Vagina (tissue), 2 donors: Measurements from ENCODE around the gene STX10. TPM values are rescaled to one million over a fixed set of nuclear protein-coding genes. Genes with fewer than 3 reads are reported as not detected.

Experiments used
- DNase-seq, 2 donors: peaks; one replicate each; pipeline ENCODE4 v3.0.0-alpha.2; 2017; ENCODE audit errors: extremely low spot score in 2 of 2
- H3K27ac ChIP-seq: fragments of 200-600 bp; sonication (generic); one replicate; pipeline ENCODE4 v1.5.1; 2019
- H3K27me3 ChIP-seq: fragments of 200-600 bp; sonication (generic); one replicate; pipeline ENCODE4 v1.5.1; 2019
- H3K36me3 ChIP-seq, 2 donors: fragments of 200-600 bp; sonication (generic); one replicate each; pipeline ENCODE4 v1.5.1; 2017 to 2019
- H3K4me1 ChIP-seq: fragments of 200-600 bp; sonication (generic); one replicate; pipeline ENCODE4 v1.5.1; 2019
- H3K4me3 ChIP-seq, 2 donors: fragments of 200-600 bp; sonication (generic); 1 replicate in 1 of 2; 2 replicates in 1 of 2; pipeline ENCODE4 v1.5.1; 2016 to 2019
- H3K9me3 ChIP-seq: fragments of 200-600 bp; sonication (generic); one replicate; pipeline ENCODE4 v1.5.1; 2019
- CTCF ChIP-seq, 3 experiments: fragments of 450-650 bp in 2 of 3; fragments of 200-600 bp in 1 of 3; sonication (generic) in 1 of 3; IDR thresholded peaks; one replicate each; pipeline ENCODE4 v1.5.1; 2017 to 2019; ENCODE audit warnings: antibody characterized with exemption in 3 of 3, mild to moderate bottlenecking in 2 of 3, moderate library complexity in 2 of 3
- POLR2A ChIP-seq, 2 donors: fragments of 450-650 bp; IDR thresholded peaks; one replicate each; pipeline ENCODE4 v1.6.1; 2017; ENCODE audit warnings: antibody characterized with exemption in 2 of 2, mild to moderate bottlenecking in 2 of 2, moderate library complexity in 2 of 2
- POLR2AphosphoS5 ChIP-seq, 2 donors: sonication (generic); formaldehyde crosslinking; IDR thresholded peaks; one replicate each; pipeline ENCODE4 v1.9.0; 2017; ENCODE audit warnings: antibody characterized with exemption in 2 of 2, mild to moderate bottlenecking in 2 of 2, low read depth in 1 of 2; ENCODE audit not compliant: insufficient read depth in 1 of 2
- intact Hi-C: fragments of 100-400 bp; cut with DNase I; formaldehyde crosslinking; loops from one replicate; pipeline ENCODE4 v1.15.1; 2023
- total RNA-seq: library from RNA; depleted of rRNA; stranded (reverse); fragments of >200 nt; gene quantifications from one replicate; pipeline ENCODE4 v1.2.3, GENCODE V29; 2016

Gene STX10
- total RNA-seq, 1 donor from 2014 or later = 71.5 TPM

- H3K4me1 ChIP-seq = peaks cover 71% of the 10 kb centered on the region
- intact Hi-C loops = loop anchor here (5.0 kb wide), 1 partner anchor 51 kb away; the partner anchor contains the start of genes IER2 and STX10
- H3K27me3 ChIP-seq = no peaks in the 10 kb centered on the region
- H3K36me3 ChIP-seq = no peaks in the 10 kb centered on the region
- TF ChIP-seq CTCF (IDR thresholded peaks at IDR 0.05) = no peak
- no peak for TF ChIP-seq POLR2AphosphoS5 (IDR thresholded peaks at IDR 0.05; ENCODE audit: insufficient read depth in 1 of 2, low read depth in 1 of 2)
- TF ChIP-seq POLR2A (IDR thresholded peaks at IDR 0.05) = no peak
- no peaks in the 10 kb centered on the region for H3K9me3 ChIP-seq
- H3K27ac ChIP-seq = peak overlapping the region; percentile 25
- H3K4me3 ChIP-seq = peak overlapping the region; percentile 42 to 46
- DNase-seq = no peak
These were observed 49.2 kb downstream of the STX10 start for GRCh38 chr19:13100841-13101589.

GRCh38 chr19:13100031-13100588 is 50.1 kb downstream of the STX10 start:
- peaks cover 80% of the 10 kb centered on the region for H3K4me1 ChIP-seq
- no peak for DNase-seq
- H3K36me3 ChIP-seq = no peaks in the 10 kb centered on the region
- H3K27ac ChIP-seq = peak overlapping the region; percentile 90
- no peaks in the 10 kb centered on the region for H3K9me3 ChIP-seq
- TF ChIP-seq POLR2AphosphoS5 (IDR thresholded peaks at IDR 0.05; ENCODE audit: insufficient read depth in 1 of 2, low read depth in 1 of 2) (no peak), CTCF (IDR thresholded peaks at IDR 0.05) (no peak), POLR2A (IDR thresholded peaks at IDR 0.05) (no peak)
- H3K27me3 ChIP-seq = no peaks in the 10 kb centered on the region
- peak overlapping the region in 1 of 2 donors; percentile 39 for H3K4me3 ChIP-seq
- intact Hi-C loops = loop anchor here (5.0 kb wide), 1 partner anchor 52 kb away; the partner anchor contains the start of genes IER2 and STX10

- H3K36me3 ChIP-seq = no peaks in the 10 kb centered on the region
- peak in 1 of 3 experiments; percentile 2 for TF ChIP-seq CTCF (IDR thresholded peaks at IDR 0.05)
- no peak for TF ChIP-seq POLR2A (IDR thresholded peaks at IDR 0.05)
- TF ChIP-seq POLR2AphosphoS5 (IDR thresholded peaks at IDR 0.05; ENCODE audit: insufficient read depth in 1 of 2, low read depth in 1 of 2) = peak; percentile 61 to 69
- intact Hi-C loops = no loop called here
These were observed 50.8 kb downstream of the STX10 start for GRCh38 chr19:13099073-13099999.

GRCh38 chr19:13098277-13099072 is 51.7 kb downstream of the STX10 start:
- Histone ChIP-seq H3K9me3 (no peaks in the 10 kb centered on the region), H3K27ac (peak overlapping the region; percentile 90), H3K4me1 (peaks cover 82% of the 10 kb centered on the region), H3K36me3 (no peaks in the 10 kb centered on the region), H3K4me3 (peak overlapping the region; percentile 36 to 39), H3K27me3 (no peaks in the 10 kb centered on the region)
- intact Hi-C loops = no loop called here
- TF ChIP-seq CTCF (IDR thresholded peaks at IDR 0.05) = no peak
- DNase-seq = no peak

More at GRCh38 chr19:13099073-13099999, 50.8 kb downstream of the STX10 start:
- H3K4me1 ChIP-seq = peaks cover 79% of the 10 kb centered on the region
- peak overlapping the region; percentile 90 for H3K27ac ChIP-seq
- H3K9me3 ChIP-seq = no peaks in the 10 kb centered on the region
- peak overlapping the region; percentile 36 to 39 for H3K4me3 ChIP-seq
- H3K27me3 ChIP-seq = no peaks in the 10 kb centered on the region
- DNase-seq = no peak
